ENCODE measurements around the gene EPN1. TPM values are rescaled to one million over a fixed set of nuclear protein-coding genes. Genes with fewer than 3 reads are reported as not detected.

The EPN1 gene
- total and polyA plus RNA-seq, 2 of the 8 experiments (the other 6 are each of a cell fraction or from before 2014, with no cell fraction given): 49.6 to 200 TPM

DNA sequence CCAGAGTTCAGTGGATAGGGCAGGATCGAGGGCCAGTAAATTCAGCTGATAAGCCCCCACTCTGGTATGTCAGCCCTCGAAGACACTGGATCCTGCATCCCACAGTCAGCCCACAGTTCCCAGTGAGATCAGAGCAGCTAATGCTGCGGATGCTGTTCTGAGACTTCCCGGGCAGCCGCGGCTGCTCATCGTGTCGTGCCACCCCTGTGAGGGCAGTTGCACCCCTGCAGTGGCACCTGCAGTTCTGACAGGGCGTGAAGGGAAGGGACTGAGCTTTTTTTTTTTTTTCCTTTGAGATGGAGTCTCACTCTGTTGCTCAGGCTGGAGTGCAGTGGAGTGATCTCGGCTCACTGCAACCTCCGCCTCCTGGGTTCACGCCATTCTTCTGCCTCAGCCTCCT is 7.5 kb upstream of the EPN1 start:
- no peak for DNase-seq (ENCODE audit: low read depth in 1 of 2, low spot score in 2 of 2)
- H3K18ac ChIP-seq (ENCODE audit: extremely low read depth, low read length): no peak overlapping the region
- no peaks in the 10 kb centered on the region for H3K27me3 ChIP-seq (replicated peaks in 1 of 4; ENCODE audit: control insufficient read depth in 3 of 4, extremely low read depth in 1 of 4, insufficient read depth in 3 of 4, low read length in 3 of 4)
- no peak overlapping the region for H3K56ac ChIP-seq (replicated peaks; ENCODE audit: insufficient read length, low read depth, low read length)
- no peak overlapping the region for H3K27ac ChIP-seq (ENCODE audit: low read depth, low read length)
- peak overlapping the region in 2 of 4 experiments; percentile 13 to 36; a peak in 1 of 7 replicates for H3K9ac ChIP-seq (replicated peaks in 1 of 4; ENCODE audit: extremely low read depth in 1 of 4, low read depth in 3 of 4, low read length in 3 of 4)
- H3K79me1 ChIP-seq (ENCODE audit: low read depth, low read length): peaks cover 15% of the 10 kb centered on the region
- H3K9me3 ChIP-seq (ENCODE audit: insufficient read depth in 2 of 2, low read depth in 1 of 2, low read length in 1 of 2): no peaks in the 10 kb centered on the region
- H4K91ac ChIP-seq (replicated peaks; ENCODE audit: insufficient read length, low read length): no peak overlapping the region
- peaks cover 0 to 5% (median 2%) of the 10 kb centered on the region in 4 experiments; a peak in 5 of 7 replicates for H3K4me1 ChIP-seq (replicated peaks in 1 of 4; ENCODE audit: control insufficient read depth in 3 of 4, insufficient read depth in 4 of 4, low read length in 3 of 4)
- no peak overlapping the region for H2BK12ac ChIP-seq (ENCODE audit: low read depth, low read length)
- CTCF ChIA-PET (ENCODE audit: partially characterized antibody): interaction anchor here (1.1 kb wide), 1 partner anchor 14 kb away, joined by 3 read pairs; no protein-coding TSS in a partner anchor
- H2AFZ ChIP-seq (ENCODE audit: low read length): no peak overlapping the region
- H3K4me3 ChIP-seq (ENCODE audit: extremely low read depth in 1 of 4, insufficient read depth in 2 of 4, low read depth in 3 of 4, low read length in 4 of 4): no peak overlapping the region
- POLR2A ChIA-PET (ENCODE audit: partially characterized antibody): interaction anchor here (1.0 to 7.1 kb wide), 5 partner anchors 9 to 26 kb away, joined by 3 to 75 read pairs (median 3); no protein-coding TSS in a partner anchor
- no peak overlapping the region for H2BK20ac ChIP-seq (ENCODE audit: low read length)
- H2AK5ac ChIP-seq (ENCODE audit: low read depth, low read length): no peak overlapping the region
- H3K23ac ChIP-seq (ENCODE audit: insufficient read length): no peak overlapping the region
- no peaks in the 10 kb centered on the region for H3K23me2 ChIP-seq (ENCODE audit: low read depth, low read length)
- H2BK15ac ChIP-seq (ENCODE audit: low read length): no peak overlapping the region
- H3K4me2 ChIP-seq (ENCODE audit: insufficient read depth in 1 of 2, low read depth in 2 of 2, low read length in 2 of 2): no peak overlapping the region
- H4K8ac ChIP-seq (ENCODE audit: extremely low read depth, insufficient read depth, low read length): no peak overlapping the region
- no peak overlapping the region for H2BK120ac ChIP-seq (replicated peaks; ENCODE audit: low read depth, low read length)
- peaks cover 42 to 58% of the 10 kb centered on the region in 2 experiments for H4K20me1 ChIP-seq (replicated peaks in 1 of 2; ENCODE audit: control insufficient read depth in 1 of 2, insufficient read depth in 2 of 2, low read length in 2 of 2)
- no peak overlapping the region for H2BK5ac ChIP-seq (ENCODE audit: low read depth, low read length)
- H3K14ac ChIP-seq (ENCODE audit: insufficient read length): no peak overlapping the region
- peaks cover 52 to 67% (median 60%) of the 10 kb centered on the region in 4 experiments for H3K36me3 ChIP-seq (ENCODE audit: control insufficient read depth in 2 of 4, insufficient read depth in 4 of 4, low read length in 3 of 4)
- H4K5ac ChIP-seq (ENCODE audit: insufficient read length, low read depth, low read length): no peak overlapping the region
- H3K4ac ChIP-seq (replicated peaks; ENCODE audit: insufficient read length, low read depth, low read length): no peak overlapping the region
- no peak for FAIRE-seq
- H3K79me2 ChIP-seq (ENCODE audit: control insufficient read depth in 1 of 2, insufficient read depth in 2 of 2, low read length in 2 of 2): peaks cover 7 to 72% of the 10 kb centered on the region in 2 experiments; a peak in 3 of 4 replicates
- WGBS, 2 experiments (ENCODE audit: extremely low coverage in 1 of 2, insufficient coverage in 1 of 2, insufficient read length in 1 of 2, insufficient replicate concordance in 2 of 2, low coverage in 1 of 2, low lambda C conversion rate in 2 of 2, missing lambda C conversion rate in 1 of 2): 94% methylated on average over 10 of the region's 12 CpGs; no CpG with 5 or more reads in 1 of the 2 experiments
- TF ChIP-seq EGR1 (IDR thresholded peaks at IDR 0.05; ENCODE audit: borderline replicate concordance, low read depth, low read length) (no peak), KDM1A (IDR thresholded peaks at IDR 0.05; ENCODE audit: borderline replicate concordance, low read length) (no peak), POU5F1 (IDR thresholded peaks at IDR 0.05; ENCODE audit: low read depth, low read length) (no peak), JUND (IDR thresholded peaks at IDR 0.05; ENCODE audit: low read length) (no peak), TAF1 (IDR thresholded peaks at IDR 0.05; ENCODE audit: low read depth, low read length) (no peak), YY1 (IDR thresholded peaks at IDR 0.05; ENCODE audit: low read depth, low read length) (no peak), SAP30 (IDR thresholded peaks at IDR 0.05; ENCODE audit: insufficient read depth, insufficient replicate concordance, low read length) (no peak), SP2 (IDR thresholded peaks at IDR 0.05; ENCODE audit: low read length) (no peak), GTF2F1 (IDR thresholded peaks at IDR 0.05; ENCODE audit: borderline replicate concordance, low read depth, low read length) (no peak), RAD21 (IDR thresholded peaks at IDR 0.05 in 1 of 2, conservative IDR thresholded peaks at IDR 0.05 in 1 of 2; ENCODE audit: low read depth in 2 of 2, low read length in 2 of 2) (no peak), SP1 (IDR thresholded peaks at IDR 0.05; ENCODE audit: low read depth, low read length) (no peak)
- TF ChIP-seq, protein P1, sequence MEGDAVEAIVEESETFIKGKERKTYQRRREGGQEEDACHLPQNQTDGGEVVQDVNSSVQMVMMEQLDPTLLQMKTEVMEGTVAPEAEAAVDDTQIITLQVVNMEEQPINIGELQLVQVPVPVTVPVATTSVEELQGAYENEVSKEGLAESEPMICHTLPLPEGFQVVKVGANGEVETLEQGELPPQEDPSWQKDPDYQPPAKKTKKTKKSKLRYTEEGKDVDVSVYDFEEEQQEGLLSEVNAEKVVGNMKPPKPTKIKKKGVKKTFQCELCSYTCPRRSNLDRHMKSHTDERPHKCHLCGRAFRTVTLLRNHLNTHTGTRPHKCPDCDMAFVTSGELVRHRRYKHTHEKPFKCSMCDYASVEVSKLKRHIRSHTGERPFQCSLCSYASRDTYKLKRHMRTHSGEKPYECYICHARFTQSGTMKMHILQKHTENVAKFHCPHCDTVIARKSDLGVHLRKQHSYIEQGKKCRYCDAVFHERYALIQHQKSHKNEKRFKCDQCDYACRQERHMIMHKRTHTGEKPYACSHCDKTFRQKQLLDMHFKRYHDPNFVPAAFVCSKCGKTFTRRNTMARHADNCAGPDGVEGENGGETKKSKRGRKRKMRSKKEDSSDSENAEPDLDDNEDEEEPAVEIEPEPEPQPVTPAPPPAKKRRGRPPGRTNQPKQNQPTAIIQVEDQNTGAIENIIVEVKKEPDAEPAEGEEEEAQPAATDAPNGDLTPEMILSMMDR (IDR thresholded peaks at IDR 0.05; ENCODE audit: control extremely low read depth in 1 of 3, insufficient read depth in 1 of 3, low read depth in 1 of 3, low read length in 3 of 3): no peak

Measured in H1 (cell line).